HepG2 (cell line): ENCODE measurements around the gene ZFP36L2. TPM values are rescaled to one million over a fixed set of nuclear protein-coding genes. Genes with fewer than 3 reads are reported as not detected.

Experiments used
- ESRRA ChIP-seq: sonication (generic); formaldehyde crosslinking; IDR thresholded peaks from 2 replicates; pipeline ENCODE4 v1.5.1; 2020; ENCODE audit warnings: mild to moderate bottlenecking, low read depth, missing genetic modification reagents
- FLYWCH1 ChIP-seq: sonication (generic); formaldehyde crosslinking; IDR thresholded peaks from 2 replicates; pipeline ENCODE4 v1.8.1; 2023; ENCODE audit warnings: mild to moderate bottlenecking, missing genetic modification reagents
- GMEB1 ChIP-seq: sonication (generic); formaldehyde crosslinking; IDR thresholded peaks from 2 replicates; pipeline ENCODE4 v1.5.1; 2020; ENCODE audit warnings: missing genetic modification reagents, mild to moderate bottlenecking, borderline replicate concordance
- HNRNPUL1 ChIP-seq: fragments of 200-400 bp; formaldehyde crosslinking; IDR thresholded peaks from 2 replicates; pipeline ENCODE4 v1.6.1; 2017; ENCODE audit warnings: low read depth, mild to moderate bottlenecking, low read length, moderate library complexity
- POLR2G ChIP-seq: fragments of 200-400 bp; formaldehyde crosslinking; IDR thresholded peaks from 2 replicates; pipeline ENCODE4 v1.6.1; 2018; ENCODE audit warnings: mild to moderate bottlenecking, low read depth, low read length, moderate library complexity
- RARG ChIP-seq: sonication (generic); formaldehyde crosslinking; IDR thresholded peaks from 2 replicates; pipeline ENCODE4 v1.4.0; 2020; ENCODE audit warnings: low read depth, mild to moderate bottlenecking, missing genetic modification reagents
- RNF2 ChIP-seq: fragments of 450-650 bp; conservative IDR thresholded peaks from 2 replicates; pipeline ENCODE4 v1.6.1; 2016; ENCODE audit warnings: low read depth
- RNF219 ChIP-seq: sonication (generic); formaldehyde crosslinking; IDR thresholded peaks from 2 replicates; pipeline ENCODE4 v1.5.0; 2020; ENCODE audit warnings: mild to moderate bottlenecking, missing genetic modification reagents
- RORA ChIP-seq: sonication (generic); formaldehyde crosslinking; IDR thresholded peaks from 2 replicates; pipeline ENCODE4 v1.5.0; 2020; ENCODE audit warnings: mild to moderate bottlenecking, missing genetic modification reagents, moderate library complexity
- SMAD9 ChIP-seq: sonication (generic); formaldehyde crosslinking; IDR thresholded peaks from 2 replicates; pipeline ENCODE4 v1.5.1; 2020; ENCODE audit warnings: mild to moderate bottlenecking, missing genetic modification reagents
- SNRNP70 ChIP-seq: fragments of 200-400 bp; formaldehyde crosslinking; IDR thresholded peaks from 2 replicates; pipeline ENCODE4 v1.6.1; 2017; ENCODE audit warnings: mild to moderate bottlenecking, low read depth, low read length, moderate library complexity
- TCF7 ChIP-seq: sonication (generic); IDR thresholded peaks from 2 replicates; pipeline ENCODE4 v1.6.1; 2016; ENCODE audit warnings: antibody characterized with exemption, low read depth
- ZIK1 ChIP-seq: sonication (generic); formaldehyde crosslinking; IDR thresholded peaks from 2 replicates; pipeline ENCODE4 v1.5.0; 2020; ENCODE audit warnings: mild to moderate bottlenecking, low read depth, missing genetic modification reagents, borderline replicate concordance
- ZNF205 ChIP-seq: IDR thresholded peaks from 2 replicates; pipeline ENCODE4 v1.6.1; 2018; ENCODE audit warnings: missing biosample characterization, missing genetic modification reagents
- ZNF383 ChIP-seq: sonication (generic); formaldehyde crosslinking; IDR thresholded peaks from 2 replicates; pipeline ENCODE4 v1.4.0; 2020; ENCODE audit warnings: missing genetic modification reagents, mild to moderate bottlenecking, borderline replicate concordance
- ZNF512 ChIP-seq: sonication (generic); formaldehyde crosslinking; IDR thresholded peaks from 2 replicates; pipeline ENCODE4 v1.4.0; 2020; ENCODE audit warnings: mild to moderate bottlenecking, missing genetic modification reagents
- ZNF513 ChIP-seq: sonication (generic); formaldehyde crosslinking; conservative IDR thresholded peaks from 2 replicates; pipeline ENCODE4 v1.5.0; 2020; ENCODE audit warnings: missing genetic modification reagents
- ZNF552 ChIP-seq: sonication (generic); formaldehyde crosslinking; IDR thresholded peaks from 2 replicates; pipeline ENCODE4 v1.9.0; 2022; ENCODE audit warnings: missing genetic modification reagents, mild to moderate bottlenecking, borderline replicate concordance
- ZNF577 ChIP-seq: sonication (generic); formaldehyde crosslinking; IDR thresholded peaks from 2 replicates; pipeline ENCODE4 v1.4.0; 2020; ENCODE audit warnings: mild to moderate bottlenecking, low read depth, missing genetic modification reagents, borderline replicate concordance
- ZUFSP ChIP-seq: sonication (generic); formaldehyde crosslinking; IDR thresholded peaks from 2 replicates; pipeline ENCODE4 v1.9.0; 2021; ENCODE audit warnings: missing genetic modification reagents, mild to moderate bottlenecking, borderline replicate concordance
- polyA plus RNA-seq, 8 experiments: library from polyadenylated mRNA; depleted of rRNA in 3 of 8; stranded (reverse) in 7 of 8; unstranded in 1 of 8; fragments of >200 nt; fragmentation: Illumina TruSeq in 4 of 8; extraction: Trizol in 4 of 8; gene quantifications; 2 replicates each; pipeline versions ENCODE4 v1.2.1 to v1.2.3, GENCODE V29; 2011 to 2016; ENCODE audit warnings: low read depth in 4 of 8, missing spikeins in 1 of 8, mixed read lengths in 1 of 8; ENCODE audit not compliant: insufficient read depth in 1 of 8
- total RNA-seq, 5 experiments: library from RNA; depleted of rRNA; stranded (reverse); fragments of >200 nt; fragmentation: Illumina TruSeq; extraction: Trizol; gene quantifications; 2 replicates each; pipeline ENCODE4 v1.2.3, GENCODE V29; 2016; ENCODE audit warnings: low read depth in 1 of 5

The ZFP36L2 gene
- total and polyA plus RNA-seq, 2 of the 13 experiments (the other 11 are each of a cell fraction or from before 2014, with no cell fraction given), result 11.2 to 21.8 TPM

GRCh38 chr2:43225788-43226557 is 433 bp downstream of the ZFP36L2 start (continued):
- TF ChIP-seq ZNF552 (CRISPR knock-in tag), result 0 out of 2 replicates have a peak, but pooled peaks have one; percentile 76
- no peak for TF ChIP-seq SNRNP70
- no peak; the same call in 1 of the 2 replicates for TF ChIP-seq SMAD9
- TF ChIP-seq HNRNPUL1, result no peak
- TF ChIP-seq ZNF512 (CRISPR knock-in tag), result no peak
- TF ChIP-seq RARG (CRISPR knock-in tag), result no peak
- TF ChIP-seq ZNF577 (CRISPR knock-in tag), result no peak
- no peak for TF ChIP-seq ZUFSP (CRISPR knock-in tag)
- TF ChIP-seq ESRRA, result peak; percentile 66
- no peak for TF ChIP-seq ZNF513 (CRISPR knock-in tag)
- TF ChIP-seq RNF219 (CRISPR knock-in tag), result no peak
- TF ChIP-seq POLR2G, result peak; percentile 95
- no peak for TF ChIP-seq TCF7
- TF ChIP-seq ZNF383 (CRISPR knock-in tag), result no peak
- no peak; the same call in 1 of the 2 replicates for TF ChIP-seq GMEB1
- TF ChIP-seq RORA (CRISPR knock-in tag), result no peak
- TF ChIP-seq FLYWCH1 (CRISPR knock-in tag), result peak; percentile 92; the same call in 1 of the 2 replicates
- TF ChIP-seq RNF2, result peak; percentile 68; the same call in 1 of the 2 replicates
- TF ChIP-seq ZIK1, result peak; percentile 9
- TF ChIP-seq ZNF205 (CRISPR knock-in tag), result no peak
